ENCODE results near the gene MARK3. TPM values are rescaled to one million over a fixed set of nuclear protein-coding genes. Genes with fewer than 3 reads are reported as not detected.

The MARK3 gene
- total RNA-seq, 4 donors from 2014 or later: 61.3 to 98.0 (median 78.8) TPM

DNA sequence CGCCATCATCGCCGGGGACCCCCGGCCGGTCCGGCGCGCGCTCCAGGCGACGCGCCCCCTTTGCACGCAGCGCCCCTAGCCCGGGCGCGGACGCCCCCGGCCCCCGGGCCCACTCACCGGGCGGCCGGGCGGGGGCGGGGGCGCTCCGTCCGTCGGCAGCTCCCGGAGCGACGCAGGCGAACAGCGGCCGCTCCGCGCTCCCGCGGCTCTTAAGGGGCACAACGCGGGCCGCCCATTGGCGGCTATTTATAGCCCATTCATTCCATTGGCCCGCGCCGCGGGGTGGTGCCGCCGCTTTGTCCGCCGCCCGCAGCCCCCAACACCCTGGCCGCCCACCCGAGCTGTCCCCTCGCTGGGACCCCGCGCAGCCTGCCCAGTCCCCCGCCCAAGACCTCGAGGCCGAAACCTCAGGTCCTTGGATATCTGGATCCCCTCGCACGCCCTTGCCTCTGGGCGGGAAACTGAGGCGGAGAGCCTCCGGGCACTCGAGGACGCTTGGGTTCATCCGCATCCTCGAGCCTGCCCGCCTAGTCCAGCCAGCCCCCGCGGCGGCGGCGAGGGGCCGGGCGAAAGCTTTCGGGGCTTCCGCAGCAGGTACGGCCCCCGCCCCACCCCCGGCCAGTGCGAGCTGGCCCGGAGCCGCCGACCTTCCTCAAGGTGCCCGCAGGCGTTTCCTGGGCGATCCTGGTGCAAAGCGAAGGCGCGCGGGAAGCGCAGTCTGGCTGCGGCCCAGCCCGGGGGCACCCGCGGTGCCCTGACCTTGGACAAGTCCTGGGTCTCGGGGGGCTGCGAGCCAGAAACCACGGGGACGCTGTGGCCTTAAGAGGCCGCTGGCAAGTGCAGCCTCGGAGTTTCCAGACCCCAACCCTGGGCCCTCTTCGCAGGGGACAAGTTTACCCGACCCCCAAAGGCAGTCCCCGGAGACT lies 137.7 kb downstream of the MARK3 start, which contains the start of gene CKB:
Gene CKB, minus strand, starts transcription at position 182 of the 926 bp plus-strand sequence. CDS start 337 bp downstream, outside the sequence.
- Histone ChIP-seq H3K27me3 (peaks cover 10% of the 10 kb centered on the region), H3K27ac (peak within 1 kb of the TSS; percentile 89 to 95 (median 92)), H3K4me1 (peaks cover 54 to 82% (median 78%) of the 10 kb centered on the region in 4 donors), H3K36me3 (peaks cover 0 to 4% (median 0%) of the 10 kb centered on the region in 4 donors), H3K4me3 (peak within 1 kb of the TSS; percentile 42 to 72 (median 65)), H3K9me3 (no peaks in the 10 kb centered on the region)
- in situ Hi-C loops (cut with MboI; ENCODE audit: low pct_ligation_motif_present in 1 of 4, low pct_unique_long_range_greater_than_20kb in 1 of 4, low sequenced_read_pairs in 3 of 4): no loop called here
- DNase-seq: peak; percentile 83
- peak; percentile 78 to 96 (median 91) for TF ChIP-seq POLR2AphosphoS5 (IDR thresholded peaks at IDR 0.05)
- TF ChIP-seq, protein P1, sequence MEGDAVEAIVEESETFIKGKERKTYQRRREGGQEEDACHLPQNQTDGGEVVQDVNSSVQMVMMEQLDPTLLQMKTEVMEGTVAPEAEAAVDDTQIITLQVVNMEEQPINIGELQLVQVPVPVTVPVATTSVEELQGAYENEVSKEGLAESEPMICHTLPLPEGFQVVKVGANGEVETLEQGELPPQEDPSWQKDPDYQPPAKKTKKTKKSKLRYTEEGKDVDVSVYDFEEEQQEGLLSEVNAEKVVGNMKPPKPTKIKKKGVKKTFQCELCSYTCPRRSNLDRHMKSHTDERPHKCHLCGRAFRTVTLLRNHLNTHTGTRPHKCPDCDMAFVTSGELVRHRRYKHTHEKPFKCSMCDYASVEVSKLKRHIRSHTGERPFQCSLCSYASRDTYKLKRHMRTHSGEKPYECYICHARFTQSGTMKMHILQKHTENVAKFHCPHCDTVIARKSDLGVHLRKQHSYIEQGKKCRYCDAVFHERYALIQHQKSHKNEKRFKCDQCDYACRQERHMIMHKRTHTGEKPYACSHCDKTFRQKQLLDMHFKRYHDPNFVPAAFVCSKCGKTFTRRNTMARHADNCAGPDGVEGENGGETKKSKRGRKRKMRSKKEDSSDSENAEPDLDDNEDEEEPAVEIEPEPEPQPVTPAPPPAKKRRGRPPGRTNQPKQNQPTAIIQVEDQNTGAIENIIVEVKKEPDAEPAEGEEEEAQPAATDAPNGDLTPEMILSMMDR (IDR thresholded peaks at IDR 0.05): no peak
- TF ChIP-seq POLR2A (IDR thresholded peaks at IDR 0.05): peak; percentile 70
- WGBS, 2 donors (ENCODE audit: low coverage in 1 of 2): 6% methylated on average over 50 of the region's 107 CpGs; no CpG with 5 or more reads in 1 of the 2 donors
- intact Hi-C loops (cut with DNase I; ENCODE audit: low total_unique reads): no loop called here

DNA sequence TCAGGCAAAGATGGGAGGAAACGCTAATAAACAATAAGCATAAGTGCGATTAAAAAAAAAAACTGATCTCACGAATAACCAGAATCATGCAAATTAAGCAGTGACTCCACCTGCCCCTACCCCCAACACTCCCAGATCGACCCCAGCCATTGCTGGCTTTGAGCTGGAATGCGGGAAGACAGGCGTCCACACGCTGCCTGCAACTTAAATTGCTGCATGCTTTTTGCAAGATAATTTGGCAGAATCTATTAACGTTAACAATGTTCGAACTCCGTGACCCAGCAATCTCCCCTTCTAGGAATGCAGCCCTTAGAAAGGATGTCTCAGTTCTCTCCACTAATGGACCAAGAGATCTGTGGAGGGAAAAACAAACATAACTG lies 138.3 kb downstream of the MARK3 start:
- Histone ChIP-seq H3K9me3 (no peaks in the 10 kb centered on the region), H3K27me3 (peaks cover 10% of the 10 kb centered on the region), H3K4me1 (peaks cover 52 to 81% (median 79%) of the 10 kb centered on the region in 4 donors), H3K36me3 (peaks cover 0 to 4% (median 0%) of the 10 kb centered on the region in 4 donors), H3K27ac (peak overlapping the region; percentile 89 to 95 (median 94)), H3K4me3 (peak overlapping the region in 1 of 4 donors; percentile 67)
- TF ChIP-seq, protein P1 (IDR thresholded peaks at IDR 0.05): no peak
- TF ChIP-seq POLR2A (IDR thresholded peaks at IDR 0.05) (no peak), EP300 (IDR thresholded peaks at IDR 0.05; ENCODE audit: low read depth) (no peak)
- intact Hi-C loops (cut with DNase I; ENCODE audit: low total_unique reads) (no loop called here), in situ Hi-C loops (cut with MboI; ENCODE audit: low pct_ligation_motif_present in 1 of 4, low pct_unique_long_range_greater_than_20kb in 1 of 4, low sequenced_read_pairs in 3 of 4) (no loop called here)
- WGBS, 2 donors (ENCODE audit: low coverage in 1 of 2): 68 to 79% methylated on average over 8 to 10 of the region's 10 CpGs
- no peak for DNase-seq

DNA sequence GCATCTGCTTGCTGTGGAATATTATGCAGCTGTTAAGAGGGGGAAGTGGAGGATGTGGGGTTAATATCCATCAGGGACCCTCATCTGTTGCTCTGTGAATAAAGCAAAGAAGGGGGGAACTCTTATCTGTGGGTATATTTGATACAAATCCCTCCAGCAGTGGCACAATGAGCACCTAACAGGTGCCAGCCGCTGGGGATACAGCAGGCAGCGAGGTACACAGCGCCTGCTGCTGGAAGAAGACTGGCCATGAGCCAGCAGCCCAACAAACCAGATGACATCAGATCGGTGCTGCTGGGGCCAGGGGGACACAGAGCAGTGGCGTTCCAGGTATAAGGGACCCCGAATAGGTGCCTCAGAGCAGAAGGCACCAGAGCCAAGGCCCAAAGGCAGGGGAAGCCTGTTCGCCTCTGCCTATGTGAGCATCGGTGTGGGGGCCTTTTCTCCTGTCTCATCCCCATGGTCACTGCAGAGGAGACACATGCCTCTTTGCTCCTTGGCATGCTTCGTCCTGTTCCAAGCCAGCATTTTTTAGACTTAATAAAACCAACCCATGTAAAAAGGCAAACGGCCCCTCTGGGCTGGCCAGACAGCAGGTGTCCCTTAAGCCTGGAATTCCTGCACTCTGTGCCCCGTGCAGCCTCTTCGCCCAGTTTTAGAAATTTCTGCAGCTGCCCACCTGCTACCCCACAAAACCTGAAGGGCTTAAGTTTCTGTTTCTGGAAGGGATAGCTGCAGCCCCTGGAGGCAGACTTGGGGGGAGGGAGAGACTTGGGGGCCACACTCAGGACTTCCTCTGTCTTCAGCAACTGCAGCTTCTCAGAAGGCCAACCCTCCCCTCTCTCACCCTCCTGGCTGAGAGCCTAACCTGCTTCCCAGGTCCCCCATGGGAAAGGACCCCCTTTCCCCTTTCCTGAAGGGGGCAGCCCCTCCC lies 139.1 kb downstream of the MARK3 start:
- intact Hi-C loops (cut with DNase I; ENCODE audit: low total_unique reads) (no loop called here), in situ Hi-C loops (cut with MboI; ENCODE audit: low pct_ligation_motif_present in 1 of 4, low pct_unique_long_range_greater_than_20kb in 1 of 4, low sequenced_read_pairs in 3 of 4) (no loop called here)
- peaks cover 48 to 78% (median 75%) of the 10 kb centered on the region in 4 donors for H3K4me1 ChIP-seq
- no peak overlapping the region for H3K4me3 ChIP-seq
- peak overlapping the region; percentile 89 to 95 (median 94) for H3K27ac ChIP-seq
- DNase-seq: no peak
- TF ChIP-seq POLR2AphosphoS5 (IDR thresholded peaks at IDR 0.05): no peak
- TF ChIP-seq EP300 (IDR thresholded peaks at IDR 0.05; ENCODE audit: low read depth): no peak
- TF ChIP-seq, protein P1 (IDR thresholded peaks at IDR 0.05): no peak
- TF ChIP-seq POLR2A (IDR thresholded peaks at IDR 0.05): no peak
- peaks cover 10% of the 10 kb centered on the region for H3K27me3 ChIP-seq
- peaks cover 0 to 4% (median 0%) of the 10 kb centered on the region in 4 donors for H3K36me3 ChIP-seq
- H3K9me3 ChIP-seq: no peaks in the 10 kb centered on the region
- 40 to 66% methylated on average over 2 to 12 of the region's 12 CpGs for WGBS, 2 donors (ENCODE audit: low coverage in 1 of 2)
